ENCODE results near the gene RPLP1.

- TF ChIP-seq CTCF (optimal IDR thresholded peaks at IDR 0.05 in 1 of 3, IDR thresholded peaks at IDR 0.05 in 1 of 3, conservative IDR thresholded peaks at IDR 0.05 in 1 of 3; ENCODE audit: extremely low read depth in 1 of 3, insufficient read depth in 2 of 3, low read length in 3 of 3) (no peak), EZH2 (IDR thresholded peaks at IDR 0.05; ENCODE audit: low read length) (no peak)
Observed at GRCh38 chr15:69501456-69501855, 48.8 kb downstream of the RPLP1 start.
